Central memory CD8-positive, alpha-beta T cell (primary cell): Measurements from ENCODE around the gene ATAD3A.
A peak's percentile ranks its signal among the peaks of the same experiment; 100 is the strongest.
"Not testable (repeated sequence)": the region's sequence is repeated elsewhere in the genome, so short reads cannot be mapped to it uniquely, and the experiment has no call there.

ENCODE experiments used
- ATAC-seq: fragments of 150-1000 bp; cut with Tn5 transposase; replicated peaks from 2 replicates; pipeline ENCODE4 v1.10.0; 2022; ENCODE audit warnings: mild to moderate bottlenecking, moderate FRiP score, moderate number of reproducible peaks; ENCODE audit not compliant: poor library complexity, severe bottlenecking; ENCODE audit errors: extremely low read depth
- DNase-seq, 2 donors: peaks; one replicate each; pipeline ENCODE4 v3.0.0; 2021; ENCODE audit warnings: low spot score in 2 of 2
- H3K27ac Mint-ChIP-seq: one replicate; pipeline ENCODE4 v1.8.0; 2022; ENCODE audit warnings: low read depth, mild to moderate bottlenecking, moderate library complexity, mixed read lengths
- H3K27me3 Mint-ChIP-seq: one replicate; pipeline ENCODE4 v1.8.0; 2022; ENCODE audit warnings: mixed read lengths
- H3K36me3 Mint-ChIP-seq: one replicate; pipeline ENCODE4 v1.8.0; 2022; ENCODE audit warnings: mild to moderate bottlenecking, moderate library complexity, mixed read lengths; ENCODE audit not compliant: insufficient read depth
- H3K4me1 Mint-ChIP-seq: one replicate; pipeline ENCODE4 v1.8.0; 2022; ENCODE audit warnings: mixed read lengths
- H3K4me3 Mint-ChIP-seq: one replicate; pipeline ENCODE4 v1.8.0; 2022; ENCODE audit warnings: mild to moderate bottlenecking, moderate library complexity, mixed read lengths
- H3K9me3 Mint-ChIP-seq: one replicate; pipeline ENCODE4 v1.8.0; 2022; ENCODE audit warnings: mixed read lengths

The ATAD3A gene

GRCh38 chr1:1511533-1512285 is at the start of gene ATAD3A:
TSS of gene ATAD3A (plus strand) at chr1:1512162. CDS start at chr1:1512269, 107 bp downstream.
- Mint-ChIP-seq H3K9me3 (no peaks in the 10 kb centered on the region), H3K27ac (peak within 1 kb of the TSS; percentile 90), H3K27me3 (no peaks in the 10 kb centered on the region), H3K4me1 (peaks cover 12% of the 10 kb centered on the region), H3K36me3 (peaks cover 12% of the 10 kb centered on the region), H3K4me3 (peak within 1 kb of the TSS; percentile 93)
- ATAC-seq (peak; percentile 93), DNase-seq (peak; percentile 79 to 88)

GRCh38 chr1:1462318-1462966 is 49.5 kb upstream of the ATAD3A start:
- H3K27me3 Mint-ChIP-seq, result peaks cover 9% of the 10 kb centered on the region
- H3K36me3 Mint-ChIP-seq, result peaks cover 2% of the 10 kb centered on the region
- no peak overlapping the region for H3K4me3 Mint-ChIP-seq
- H3K9me3 Mint-ChIP-seq, result no peaks in the 10 kb centered on the region
- DNase-seq (no peak), ATAC-seq (no peak)
- no peaks in the 10 kb centered on the region for H3K4me1 Mint-ChIP-seq
- H3K27ac Mint-ChIP-seq, result no peak overlapping the region

- Mint-ChIP-seq H3K4me3 (no peak overlapping the region), H3K27me3 (peaks cover 9% of the 10 kb centered on the region), H3K9me3 (no peaks in the 10 kb centered on the region), H3K4me1 (no peaks in the 10 kb centered on the region), H3K36me3 (peaks cover 2% of the 10 kb centered on the region), H3K27ac (no peak overlapping the region)
- ATAC-seq, result no peak
- DNase-seq, result no peak
Measured at GRCh38 chr1:1463312-1463711, 48.6 kb upstream of the ATAD3A start.

- H3K4me1 Mint-ChIP-seq, ATAC-seq, H3K9me3 Mint-ChIP-seq, DNase-seq, H3K4me3 Mint-ChIP-seq, H3K27ac Mint-ChIP-seq, H3K36me3 Mint-ChIP-seq, H3K27me3 Mint-ChIP-seq: not testable (repeated sequence)
Measured at GRCh38 chr1:1468196-1468985, 43.6 kb upstream of the ATAD3A start.

GRCh38 chr1:1470626-1471388 is 41.2 kb upstream of the ATAD3A start:
- H3K36me3 Mint-ChIP-seq, result peaks cover 11% of the 10 kb centered on the region
- ATAC-seq (peak; percentile 17), DNase-seq (no peak)
- H3K9me3 Mint-ChIP-seq, result no peaks in the 10 kb centered on the region
- no peaks in the 10 kb centered on the region for H3K27me3 Mint-ChIP-seq
- H3K27ac Mint-ChIP-seq, result peak overlapping the region; percentile 92
- H3K4me1 Mint-ChIP-seq, result peaks cover 9% of the 10 kb centered on the region
- peak overlapping the region; percentile 87 for H3K4me3 Mint-ChIP-seq

GRCh38 chr1:1471389-1472052 is 40.4 kb upstream of the ATAD3A start, which contains the start of gene ATAD3B:
TSS of gene ATAD3B (plus strand) at chr1:1471765. CDS start at chr1:1471885, 120 bp downstream.
- Mint-ChIP-seq H3K4me1 (peaks cover 9% of the 10 kb centered on the region), H3K9me3 (no peaks in the 10 kb centered on the region), H3K27me3 (no peaks in the 10 kb centered on the region), H3K36me3 (peaks cover 13% of the 10 kb centered on the region), H3K27ac (peak within 1 kb of the TSS; percentile 92), H3K4me3 (peak within 1 kb of the TSS; percentile 87)
- peak; percentile 75 to 80 for DNase-seq
- peak; percentile 92 for ATAC-seq

GRCh38 chr1:1472053-1472876 is 39.7 kb upstream of the ATAD3A start:
- H3K4me3 Mint-ChIP-seq, result peak overlapping the region; percentile 87
- H3K27me3 Mint-ChIP-seq, H3K4me1 Mint-ChIP-seq, DNase-seq, H3K9me3 Mint-ChIP-seq: not testable (repeated sequence)
- peak; percentile 72 for ATAC-seq
- peaks cover 19% of the 10 kb centered on the region for H3K36me3 Mint-ChIP-seq
- peak overlapping the region; percentile 92 for H3K27ac Mint-ChIP-seq

- H3K4me3 Mint-ChIP-seq, DNase-seq, H3K9me3 Mint-ChIP-seq, ATAC-seq, H3K27me3 Mint-ChIP-seq: not testable (repeated sequence)
- peak overlapping the region; percentile 51 for H3K27ac Mint-ChIP-seq
- peaks cover 24% of the 10 kb centered on the region for H3K36me3 Mint-ChIP-seq
- peaks cover 11% of the 10 kb centered on the region for H3K4me1 Mint-ChIP-seq
Measured at GRCh38 chr1:1476011-1476410, 36.0 kb upstream of the ATAD3A start.

- no peaks in the 10 kb centered on the region for H3K9me3 Mint-ChIP-seq
- peaks cover 27% of the 10 kb centered on the region for H3K36me3 Mint-ChIP-seq
- H3K27ac Mint-ChIP-seq, result no peak overlapping the region
- ATAC-seq (no peak), DNase-seq (no peak)
- H3K27me3 Mint-ChIP-seq, result no peaks in the 10 kb centered on the region
- H3K4me3 Mint-ChIP-seq, result no peak overlapping the region
- H3K4me1 Mint-ChIP-seq, result peaks cover 8% of the 10 kb centered on the region
Measured at GRCh38 chr1:1477206-1477605, 34.8 kb upstream of the ATAD3A start.

GRCh38 chr1:1479547-1480487 is 32.1 kb upstream of the ATAD3A start:
- ATAC-seq, result no peak
- H3K36me3 Mint-ChIP-seq, result peaks cover 42% of the 10 kb centered on the region
- no peak for DNase-seq

More at GRCh38 chr1:1479547-1480487, 32.1 kb upstream of the ATAD3A start:
- no peaks in the 10 kb centered on the region for H3K9me3 Mint-ChIP-seq
- peaks cover 8% of the 10 kb centered on the region for H3K4me1 Mint-ChIP-seq
- H3K27me3 Mint-ChIP-seq, result no peaks in the 10 kb centered on the region
- no peak overlapping the region for H3K27ac Mint-ChIP-seq
- H3K4me3 Mint-ChIP-seq, result no peak overlapping the region
